SK-N-MC (cell line): Measurements from ENCODE around the gene VASH1.

Experiments used
- EZH2 ChIP-seq: fragments of 200-600 bp; sonication (generic); IDR thresholded peaks from one replicate; pipeline ENCODE4 v1.6.1; 2017; ENCODE audit warnings: antibody characterized with exemption
- FOXP2 ChIP-seq: optimal IDR thresholded peaks from 2 replicates; pipeline ENCODE3; 2011; ENCODE audit warnings: mild to moderate bottlenecking, moderate library complexity; ENCODE audit not compliant: insufficient read depth; ENCODE audit errors: extremely low read length, control extremely low read depth
- POLR2AphosphoS5 ChIP-seq: IDR thresholded peaks from 2 replicates; pipeline ENCODE4 v1.6.1; 2012; ENCODE audit warnings: mild to moderate bottlenecking, low read depth, low read length, borderline replicate concordance

GRCh38 chr14:76773188-76773885 is 12.1 kb downstream of the VASH1 start:
- TF ChIP-seq POLR2AphosphoS5 (no peak), EZH2 (no peak), FOXP2 (no peak)
